Measurements from ENCODE around the gene MYO1E. TPM values are rescaled to one million over a fixed set of nuclear protein-coding genes. Genes with fewer than 3 reads are reported as not detected.

Gene MYO1E
- total RNA-seq, 4 donors from 2014 or later, result 55.7 to 147 (median 68.5) TPM

DNA sequence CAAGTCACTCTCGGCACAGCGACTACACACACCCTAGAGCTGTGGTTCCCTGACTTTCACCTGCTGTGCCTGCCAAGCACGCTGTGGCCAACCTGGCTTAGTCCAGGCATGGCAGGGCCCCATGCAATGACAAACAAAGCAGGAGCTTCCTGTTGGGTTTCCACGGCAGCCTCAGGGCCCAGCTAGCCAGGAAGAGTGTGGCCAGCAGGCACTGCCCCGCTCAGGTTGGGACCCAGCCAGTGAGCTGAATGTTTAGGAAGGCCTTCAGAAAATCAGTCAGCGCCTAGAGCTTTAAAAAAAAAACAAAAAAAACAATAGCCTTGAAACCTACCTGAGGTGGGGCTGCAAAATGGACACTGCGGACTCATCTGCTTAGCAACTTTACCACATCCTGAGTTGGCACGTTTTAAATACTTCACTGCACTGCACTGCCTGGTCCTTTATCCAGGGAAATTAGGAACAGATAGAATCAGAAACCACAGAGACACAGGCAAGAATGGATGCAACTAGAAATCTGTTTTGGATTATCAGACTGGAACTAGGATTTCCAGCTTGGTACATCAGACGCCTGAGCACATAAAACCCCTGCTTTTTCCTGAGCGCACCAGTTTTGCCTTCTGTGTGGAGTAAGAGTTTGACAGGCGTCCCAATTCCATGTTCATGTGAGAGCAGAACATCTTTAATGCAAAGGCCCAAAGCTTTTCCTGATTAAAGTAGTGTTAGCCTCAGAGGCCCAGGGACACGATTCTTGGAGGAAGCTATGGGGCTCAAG is 202.2 kb downstream of the MYO1E start:
- WGBS, 2 donors, result 70 to 71% methylated on average over 12 of the region's 12 CpGs

DNA sequence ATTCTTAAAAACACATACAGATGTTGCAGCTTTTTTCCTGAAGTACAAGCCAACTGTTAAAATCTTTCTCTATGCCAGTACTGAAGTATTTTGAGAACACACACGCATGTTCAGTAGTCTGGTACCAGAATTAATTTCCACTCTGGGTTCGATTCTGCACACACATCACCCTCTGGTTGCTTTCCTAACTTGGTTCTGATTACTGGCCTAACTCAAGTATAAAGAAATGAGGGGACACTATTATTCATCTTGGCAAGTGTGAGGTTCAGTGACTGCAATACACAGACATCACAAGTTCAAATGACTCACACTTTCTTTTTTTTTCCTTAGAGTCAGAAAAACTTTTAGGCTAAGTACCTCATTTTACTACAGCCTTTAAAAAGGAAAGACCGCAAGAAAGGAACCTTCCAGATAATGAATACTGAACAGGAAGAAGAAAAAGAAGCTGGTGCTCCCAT is 203.4 kb downstream of the MYO1E start:
- peak overlapping the region; percentile 44 to 88 (median 64) for H3K27ac ChIP-seq
- H3K9me3 ChIP-seq, result no peaks in the 10 kb centered on the region
- 71 to 82% methylated on average over 3 of the region's 3 CpGs for WGBS, 2 donors
- H3K4me1 ChIP-seq, result peaks cover 0 to 26% (median 6%) of the 10 kb centered on the region in 4 donors
- no peak for DNase-seq (ENCODE audit: low spot score in 2 of 2)
- H3K36me3 ChIP-seq, result peaks cover 0 to 64% (median 0%) of the 10 kb centered on the region in 3 donors
- H3K4me3 ChIP-seq, result no peak overlapping the region
- no peaks in the 10 kb centered on the region for H3K27me3 ChIP-seq
- TF ChIP-seq, protein P1, sequence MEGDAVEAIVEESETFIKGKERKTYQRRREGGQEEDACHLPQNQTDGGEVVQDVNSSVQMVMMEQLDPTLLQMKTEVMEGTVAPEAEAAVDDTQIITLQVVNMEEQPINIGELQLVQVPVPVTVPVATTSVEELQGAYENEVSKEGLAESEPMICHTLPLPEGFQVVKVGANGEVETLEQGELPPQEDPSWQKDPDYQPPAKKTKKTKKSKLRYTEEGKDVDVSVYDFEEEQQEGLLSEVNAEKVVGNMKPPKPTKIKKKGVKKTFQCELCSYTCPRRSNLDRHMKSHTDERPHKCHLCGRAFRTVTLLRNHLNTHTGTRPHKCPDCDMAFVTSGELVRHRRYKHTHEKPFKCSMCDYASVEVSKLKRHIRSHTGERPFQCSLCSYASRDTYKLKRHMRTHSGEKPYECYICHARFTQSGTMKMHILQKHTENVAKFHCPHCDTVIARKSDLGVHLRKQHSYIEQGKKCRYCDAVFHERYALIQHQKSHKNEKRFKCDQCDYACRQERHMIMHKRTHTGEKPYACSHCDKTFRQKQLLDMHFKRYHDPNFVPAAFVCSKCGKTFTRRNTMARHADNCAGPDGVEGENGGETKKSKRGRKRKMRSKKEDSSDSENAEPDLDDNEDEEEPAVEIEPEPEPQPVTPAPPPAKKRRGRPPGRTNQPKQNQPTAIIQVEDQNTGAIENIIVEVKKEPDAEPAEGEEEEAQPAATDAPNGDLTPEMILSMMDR (IDR thresholded peaks at IDR 0.05), result no peak
- TF ChIP-seq POLR2A (IDR thresholded peaks at IDR 0.05) (no peak), EP300 (IDR thresholded peaks at IDR 0.05) (peak in 1 of 2 donors; percentile 47)

More for the DNA sequence above, 202.2 kb downstream of the MYO1E start:
- H3K27ac ChIP-seq, result peak overlapping the region in 3 of 4 donors; percentile 47 to 88 (median 80)
- H3K4me3 ChIP-seq, result no peak overlapping the region
- H3K4me1 ChIP-seq, result peaks cover 0 to 35% (median 8%) of the 10 kb centered on the region in 4 donors
- DNase-seq (ENCODE audit: low spot score in 2 of 2), result peak in 1 of 2 donors; percentile 35
- no peaks in the 10 kb centered on the region for H3K9me3 ChIP-seq
- H3K27me3 ChIP-seq, result no peaks in the 10 kb centered on the region
- peaks cover 0 to 53% (median 0%) of the 10 kb centered on the region in 3 donors for H3K36me3 ChIP-seq
- TF ChIP-seq EP300 (IDR thresholded peaks at IDR 0.05), result peak in 1 of 2 donors; percentile 5
- no peak for TF ChIP-seq POLR2A (IDR thresholded peaks at IDR 0.05)
- TF ChIP-seq, protein P1 (IDR thresholded peaks at IDR 0.05), result no peak

DNA sequence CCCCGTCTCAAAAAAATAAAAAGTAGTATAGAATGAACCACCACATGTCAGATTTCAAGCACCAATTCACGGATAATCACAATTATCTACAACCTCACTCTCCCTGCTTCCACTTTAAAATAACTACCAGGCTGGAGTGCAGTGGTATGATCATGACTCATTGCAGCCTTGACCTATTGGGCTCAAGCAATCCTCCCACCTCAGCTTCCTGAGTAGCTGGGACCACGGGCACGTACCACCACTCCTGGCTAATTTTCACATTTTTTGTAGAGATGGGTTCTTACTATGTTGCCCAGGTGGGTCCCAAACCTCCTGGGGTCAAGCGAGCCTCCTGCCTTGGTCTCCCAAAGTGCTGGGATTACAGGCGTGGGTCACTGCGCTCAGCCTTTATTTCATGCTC is 204.1 kb downstream of the MYO1E start:
- H3K4me3 ChIP-seq, result no peak overlapping the region
- no peaks in the 10 kb centered on the region for H3K9me3 ChIP-seq
- H3K4me1 ChIP-seq, result peaks cover 0 to 26% (median 6%) of the 10 kb centered on the region in 4 donors
- no peak for DNase-seq (ENCODE audit: low spot score in 2 of 2)
- H3K36me3 ChIP-seq, result peaks cover 0 to 63% (median 0%) of the 10 kb centered on the region in 3 donors
- 86 to 91% methylated on average over 7 of the region's 7 CpGs for WGBS, 2 donors
- TF ChIP-seq, protein P1 (IDR thresholded peaks at IDR 0.05), result no peak
- TF ChIP-seq POLR2A (IDR thresholded peaks at IDR 0.05) (no peak), EP300 (IDR thresholded peaks at IDR 0.05) (no peak)
- no peaks in the 10 kb centered on the region for H3K27me3 ChIP-seq
- peak overlapping the region in 2 of 4 donors; percentile 80 for H3K27ac ChIP-seq

DNA sequence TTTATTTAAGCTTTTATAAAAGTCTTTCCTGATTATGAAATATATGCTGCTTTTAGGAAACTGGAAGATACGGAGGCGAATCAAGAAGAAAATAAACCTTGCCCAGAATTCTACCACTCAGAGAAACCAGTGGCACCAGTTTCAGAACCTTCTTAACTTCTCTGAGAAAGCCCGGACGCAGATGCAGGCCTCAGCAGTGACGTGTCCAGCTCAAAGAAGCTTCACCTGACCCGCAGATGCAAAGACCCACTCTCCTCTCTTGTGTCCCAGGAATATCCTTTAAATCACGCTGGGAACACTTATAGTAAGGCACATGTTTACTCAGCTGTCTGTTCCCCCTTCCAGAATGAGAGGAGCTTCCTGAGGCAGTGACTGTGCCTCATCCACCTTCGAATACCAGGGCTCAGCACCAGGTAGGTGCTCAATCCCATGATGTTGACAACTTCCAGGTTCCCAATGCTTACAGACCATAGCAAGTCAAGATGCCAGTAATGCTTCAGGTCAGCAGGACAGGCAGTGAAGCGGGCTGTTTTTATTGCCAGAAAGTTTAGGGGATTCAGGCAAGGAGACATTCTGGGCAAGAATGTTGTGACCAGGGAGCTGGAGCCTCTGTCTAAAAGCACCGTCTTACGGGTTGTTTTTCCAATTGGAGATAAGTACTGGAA is 205.9 kb downstream of the MYO1E start:
- Histone ChIP-seq H3K9me3 (no peaks in the 10 kb centered on the region), H3K27me3 (no peaks in the 10 kb centered on the region), H3K4me1 (peaks cover 0 to 26% (median 6%) of the 10 kb centered on the region in 4 donors), H3K4me3 (no peak overlapping the region), H3K27ac (peak overlapping the region in 2 of 4 donors; percentile 1 to 20), H3K36me3 (peaks cover 0 to 57% (median 0%) of the 10 kb centered on the region in 3 donors)
- no peak for DNase-seq (ENCODE audit: low spot score in 2 of 2)
- WGBS, 2 donors, result 71 to 76% methylated on average over 11 of the region's 11 CpGs
- TF ChIP-seq, protein P1 (IDR thresholded peaks at IDR 0.05), result no peak

DNA sequence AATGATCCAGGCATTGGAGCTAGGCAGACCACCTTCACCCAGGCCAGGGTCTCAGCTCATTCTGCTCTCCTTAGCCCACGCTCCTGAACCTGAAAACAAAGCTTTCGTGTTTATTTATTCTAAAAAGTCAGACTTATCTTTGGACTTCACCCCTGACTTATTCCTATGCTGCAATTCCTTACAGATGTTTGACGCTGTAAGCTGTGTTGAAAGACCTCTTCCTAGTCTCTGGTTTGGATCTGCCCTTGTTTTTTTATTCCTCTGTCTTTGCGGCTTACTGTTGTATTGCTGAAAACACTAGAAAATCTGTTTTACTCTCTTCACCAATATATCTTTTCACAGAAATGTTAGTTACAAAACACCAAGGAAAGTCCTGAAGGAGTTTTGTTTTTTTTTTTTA is 206.5 kb downstream of the MYO1E start:
- Histone ChIP-seq H3K27me3 (no peaks in the 10 kb centered on the region), H3K36me3 (peaks cover 0 to 57% (median 0%) of the 10 kb centered on the region in 3 donors), H3K4me3 (no peak overlapping the region), H3K4me1 (peaks cover 0 to 26% (median 6%) of the 10 kb centered on the region in 4 donors), H3K27ac (peak overlapping the region in 2 of 4 donors; percentile 23 to 48), H3K9me3 (no peaks in the 10 kb centered on the region)
- TF ChIP-seq POLR2A (IDR thresholded peaks at IDR 0.05) (no peak), EP300 (IDR thresholded peaks at IDR 0.05) (no peak)
- TF ChIP-seq, protein P1 (IDR thresholded peaks at IDR 0.05), result no peak
- 51 to 61% methylated on average over 4 of the region's 4 CpGs for WGBS, 2 donors
- DNase-seq (ENCODE audit: low spot score in 2 of 2), result no peak
